ENCODE measurements around the gene ACP5. TPM values are rescaled to one million over a fixed set of nuclear protein-coding genes. Genes with fewer than 3 reads are reported as not detected.
A peak's percentile ranks its signal among the peaks of the same experiment; 100 is the strongest.

Gene ACP5
- total RNA-seq, 1 experiment from 2014 or later = 0.85 TPM

- POLR2A ChIA-PET = no interaction called here
- H3K4me3 ChIP-seq (ENCODE audit: low read depth in 2 of 2, low read length in 2 of 2) = peak overlapping the region; percentile 77 to 80
- peak; percentile 54; the same call in 1 of the 2 replicates for ATAC-seq
Measured at GRCh38 chr19:11560404-11561051, 16.9 kb downstream of the ACP5 start.

More at GRCh38 chr19:11560404-11561051, 16.9 kb downstream of the ACP5 start:
- BruUV-seq (replicated peaks) = no TSS peak
- H3K4me1 ChIP-seq (ENCODE audit: control insufficient read depth, insufficient read depth, low read length) = no peaks in the 10 kb centered on the region
- H3K9me3 ChIP-seq (ENCODE audit: control insufficient read depth, insufficient read depth, low read depth, low read length) = no peaks in the 10 kb centered on the region
- intact Hi-C loops (cut with micrococcal nuclease; ENCODE audit: unreplicated experiment) (no loop called here), in situ Hi-C loops (cut with HindIII; ENCODE audit: low pct_unique_long_range_greater_than_20kb, low sequenced_read_pairs) (loop anchor here (25.0 kb wide), 1 partner anchor 248 kb away; no protein-coding TSS in a partner anchor)
- DNase-seq (ENCODE audit: low read depth, low spot score) = peak; percentile 51
- TF ChIP-seq CTCF (IDR thresholded peaks at IDR 0.05) = peak; percentile 74
- no peak for TF ChIP-seq SIN3A (IDR thresholded peaks at IDR 0.05; ENCODE audit: borderline replicate concordance, insufficient read depth, low read depth, low read length)
- TF ChIP-seq REST (IDR thresholded peaks at IDR 0.05; ENCODE audit: insufficient read depth in 1 of 2, low read depth in 2 of 2, low read length in 1 of 2) = no peak
- no peaks in the 10 kb centered on the region for H3K27me3 ChIP-seq (ENCODE audit: control insufficient read depth, insufficient read depth, low read length)
- H3K27ac ChIP-seq (ENCODE audit: low read length) = no peak overlapping the region
- no peaks in the 10 kb centered on the region; the same call in 1 of the 2 replicates for H3K36me3 ChIP-seq (ENCODE audit: control insufficient read depth, insufficient read depth, low read length)
- CTCF ChIA-PET = no interaction called here

Measured in Panc1 (cell line).